GM10847 (cell line): ENCODE results near the gene DOC2B.

Source experiments
- POLR2A ChIP-seq: IDR thresholded peaks from 2 replicates; pipeline ENCODE4 v1.6.1; 2011; ENCODE audit not compliant: insufficient read length; ENCODE audit errors: extremely low read depth

DOC2B gene

GRCh38 chr17:158379-158778 is 23.1 kb downstream of the DOC2B start:
- no peak for TF ChIP-seq POLR2A

DNA sequence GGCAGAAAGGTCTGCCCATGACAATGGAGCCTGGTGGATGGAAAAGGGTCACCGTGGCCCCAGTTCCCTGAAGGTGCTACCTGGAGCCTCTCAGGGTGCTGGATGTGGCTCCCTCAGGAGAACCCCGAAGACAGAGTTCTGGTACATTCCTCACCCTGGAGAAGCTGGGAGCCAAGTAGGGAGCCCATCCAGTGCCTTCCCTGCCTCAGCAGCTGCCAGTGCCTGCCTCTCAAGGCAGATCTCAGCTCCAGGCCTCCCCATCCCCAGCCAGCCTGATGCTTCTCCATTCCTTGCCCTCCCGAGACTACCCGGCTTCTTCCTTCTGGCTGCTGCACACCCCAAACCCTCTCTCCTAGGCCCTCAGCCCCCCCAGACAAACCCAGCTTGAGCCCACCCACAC is 23.5 kb downstream of the DOC2B start:
- no peak for TF ChIP-seq POLR2A

- no peak for TF ChIP-seq POLR2A
These were observed 24.5 kb downstream of the DOC2B start for GRCh38 chr17:156946-157345.

GRCh38 chr17:156094-156621 is 25.3 kb downstream of the DOC2B start:
- TF ChIP-seq POLR2A: no peak

GRCh38 chr17:155576-155975 is 25.9 kb downstream of the DOC2B start:
- TF ChIP-seq POLR2A: no peak

- no peak for TF ChIP-seq POLR2A
These were observed 27.6 kb downstream of the DOC2B start for GRCh38 chr17:153851-154250.

DNA sequence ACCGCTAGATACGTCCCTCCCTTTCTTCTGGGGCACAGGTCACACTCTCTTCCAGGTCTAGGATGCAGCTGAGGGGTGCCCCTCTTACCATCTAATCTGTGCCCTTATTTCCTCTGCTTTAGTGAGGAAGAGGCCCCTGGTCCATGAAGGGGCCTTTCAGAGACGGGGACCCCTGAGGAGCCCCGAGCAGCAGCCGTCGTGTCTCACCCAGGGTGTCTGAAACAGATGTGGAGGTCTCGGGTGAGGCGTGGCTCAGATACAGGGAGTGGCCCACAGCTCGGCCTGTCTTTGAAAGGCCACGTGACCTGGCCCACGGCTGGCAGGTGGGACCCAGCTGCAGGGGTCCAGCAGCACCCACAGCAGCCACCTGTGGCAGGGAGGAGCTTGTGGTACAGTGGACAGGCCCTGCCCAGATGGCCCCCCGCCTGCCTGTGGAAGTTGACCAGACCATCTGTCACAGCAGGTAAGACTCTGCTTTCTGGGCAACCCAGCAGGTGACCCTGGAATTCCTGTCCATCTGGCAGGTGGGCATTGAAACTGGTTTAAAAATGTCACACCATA is 28.5 kb downstream of the DOC2B start:
- TF ChIP-seq POLR2A: no peak

DNA sequence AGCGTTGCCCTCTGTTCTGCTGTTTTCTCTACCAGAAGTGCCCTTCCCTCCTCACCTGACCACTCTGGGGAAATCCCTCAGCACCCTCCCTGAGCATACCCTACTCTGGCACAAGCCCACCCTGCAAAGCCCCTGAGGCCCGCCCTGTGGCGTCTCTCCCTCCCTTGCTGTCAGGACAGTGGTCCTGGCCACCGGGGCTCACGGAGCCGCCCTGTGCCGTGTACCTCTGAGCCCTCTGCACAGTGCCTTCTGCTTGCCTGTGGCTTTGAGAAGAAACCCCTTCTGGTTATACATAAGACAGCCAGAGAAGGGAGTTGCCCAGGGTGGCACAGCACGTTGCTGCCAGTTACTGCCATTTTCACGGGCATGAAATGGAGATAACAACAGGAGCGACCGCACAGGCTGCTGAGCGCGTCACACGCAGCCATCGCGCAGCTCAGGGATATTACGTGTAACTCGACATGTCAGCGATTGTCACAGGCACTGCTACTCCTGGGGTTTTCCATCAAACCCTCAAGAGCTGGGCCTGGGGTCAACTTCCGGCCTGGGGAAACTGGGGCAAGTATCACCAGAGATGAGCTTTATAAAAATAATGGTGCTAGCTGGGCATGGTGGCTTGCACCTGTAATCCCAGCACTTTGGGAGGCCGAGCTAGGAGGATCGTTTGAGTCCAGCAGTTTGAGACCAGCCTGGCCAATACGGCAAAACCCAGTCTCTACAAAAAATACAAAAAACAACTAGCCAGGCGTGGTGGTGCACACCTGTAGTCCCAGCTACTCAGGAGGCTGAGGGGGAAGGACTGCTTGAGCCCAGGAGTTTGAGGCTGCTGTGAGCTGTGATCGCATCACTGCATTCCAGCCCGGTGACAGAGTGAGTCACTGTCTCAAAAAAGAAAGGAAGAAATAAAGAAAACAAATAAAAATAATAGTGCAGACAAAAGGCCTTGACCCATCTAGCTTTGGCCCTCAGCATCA is 29.3 kb downstream of the DOC2B start:
- no peak for TF ChIP-seq POLR2A

DNA sequence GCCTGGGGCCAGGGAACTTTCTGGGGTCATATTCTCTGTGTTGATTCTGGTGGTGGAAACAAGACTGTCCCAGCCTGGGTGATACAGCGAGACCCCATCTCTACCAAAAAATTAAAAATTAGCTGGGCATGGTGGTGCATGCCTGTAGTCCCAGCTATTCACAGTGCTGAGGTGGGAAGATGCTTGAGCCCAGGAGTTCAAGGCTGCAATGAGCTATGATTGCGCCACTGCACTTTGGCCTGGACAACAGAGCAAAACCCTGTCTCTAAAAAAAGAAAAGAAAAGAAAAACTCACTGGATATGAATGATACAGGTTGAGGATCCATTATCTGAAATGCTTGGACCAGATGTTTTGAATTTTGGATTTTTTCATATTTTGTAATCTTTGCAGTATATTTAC is 30.4 kb downstream of the DOC2B start:
- TF ChIP-seq POLR2A: no peak

GRCh38 chr17:149897-150584 is 31.4 kb downstream of the DOC2B start:
- TF ChIP-seq POLR2A: no peak

- TF ChIP-seq POLR2A: no peak
These were observed 32.2 kb downstream of the DOC2B start for GRCh38 chr17:149231-149630.

DNA sequence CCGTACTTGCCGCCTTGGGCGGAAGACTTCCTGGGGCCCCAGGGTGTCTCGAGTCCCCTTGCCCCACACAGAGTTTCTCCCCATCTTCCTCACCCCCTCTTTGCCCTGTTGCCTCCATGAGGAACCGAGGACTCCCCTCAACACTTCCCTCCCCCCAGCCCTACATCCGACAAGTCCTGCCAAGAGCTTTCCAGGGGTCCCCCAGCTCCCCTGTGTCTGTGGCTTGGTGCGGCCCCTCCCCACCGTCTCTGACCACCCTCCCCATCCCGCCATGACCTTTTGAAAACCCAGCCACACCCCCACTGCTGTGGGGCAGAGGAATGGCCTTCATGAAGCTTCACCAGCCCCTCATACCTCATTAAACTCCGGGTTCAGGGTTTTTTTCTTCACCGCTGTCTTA is 32.7 kb downstream of the DOC2B start:
- no peak for TF ChIP-seq POLR2A

DNA sequence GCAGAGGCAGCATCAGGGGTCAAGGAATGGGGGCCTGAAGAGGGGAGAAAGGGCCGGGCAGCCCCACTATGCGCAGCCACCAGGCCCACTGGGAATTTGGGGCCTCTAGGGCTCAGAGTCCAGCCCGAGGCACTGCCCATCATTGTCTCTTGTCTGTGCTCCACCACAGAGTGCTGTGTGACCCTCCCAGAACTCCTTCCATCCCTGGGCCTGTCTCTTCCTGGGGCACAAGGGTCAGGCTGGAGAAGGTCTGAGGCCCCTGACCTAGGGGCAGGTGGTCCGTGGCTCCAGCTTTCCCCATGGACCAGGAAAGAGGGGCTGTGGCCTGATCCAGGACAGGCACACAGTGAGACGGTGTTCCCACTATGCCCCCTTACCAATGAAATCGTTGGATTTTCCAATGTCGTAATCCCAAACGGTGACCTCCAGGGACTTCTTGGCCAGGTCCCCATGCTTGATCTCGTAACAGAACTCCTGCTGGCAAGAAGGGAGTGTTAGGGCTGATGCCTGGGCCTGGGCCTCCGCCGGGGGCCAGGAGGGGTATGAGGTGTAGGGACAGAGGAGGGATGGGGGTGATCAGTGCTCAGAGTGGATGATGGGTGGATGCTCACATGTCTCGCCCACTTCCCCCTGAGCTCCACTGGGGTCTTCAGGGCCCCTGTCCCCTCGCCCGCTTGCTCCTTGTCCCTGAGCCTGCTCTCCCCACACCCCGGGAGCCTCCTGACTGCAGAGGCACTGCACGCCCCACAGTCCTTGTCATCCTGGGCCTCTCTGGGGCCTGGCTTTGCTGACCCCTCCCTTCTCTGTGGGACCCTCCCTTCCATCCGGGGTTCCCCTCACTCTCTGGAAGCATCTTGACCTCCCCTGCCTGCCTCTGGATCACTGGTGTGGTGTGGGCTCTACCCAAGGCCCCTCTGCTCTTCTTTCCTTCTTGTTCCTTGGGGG is 33.4 kb downstream of the DOC2B start:
- no peak for TF ChIP-seq POLR2A

GRCh38 chr17:146983-147761 is 34.3 kb downstream of the DOC2B start:
- no peak for TF ChIP-seq POLR2A
